Prostate gland (tissue), 2 donors: ENCODE data around the gene ABCG8. TPM values are rescaled to one million over a fixed set of nuclear protein-coding genes. Genes with fewer than 3 reads are reported as not detected.

Experiments used
- DNase-seq: peaks from one replicate; pipeline ENCODE4 v3.0.0-alpha.2; 2019; ENCODE audit warnings: low spot score
- H3K27ac ChIP-seq, 2 donors: fragments of 200-600 bp; sonication (generic); 2 replicates each; pipeline ENCODE4 v1.5.1; 2017 to 2019
- H3K27me3 ChIP-seq: fragments of 200-600 bp; sonication (generic); replicated peaks from 2 replicates; pipeline ENCODE4 v1.5.1; 2019; ENCODE audit not compliant: insufficient read depth
- H3K36me3 ChIP-seq, 2 donors: fragments of 200-600 bp; sonication (generic); 1 replicate in 1 of 2; 2 replicates in 1 of 2; pipeline versions ENCODE4 v1.5.1 to v1.8.1; 2017 to 2019
- H3K4me1 ChIP-seq: fragments of 200-600 bp; sonication (generic); replicated peaks from 2 replicates; pipeline ENCODE4 v1.5.1; 2019
- H3K4me3 ChIP-seq, 2 donors: fragments of 200-600 bp; sonication (generic); 2 replicates each; pipeline ENCODE4 v1.5.1; 2017 to 2019
- H3K9me3 ChIP-seq: fragments of 200-600 bp; sonication (generic); 2 replicates; pipeline ENCODE4 v1.5.1; 2017
- POLR2A ChIP-seq: fragments of 450-650 bp; IDR thresholded peaks from one replicate; pipeline ENCODE4 v1.6.1; 2016; ENCODE audit warnings: antibody characterized with exemption, mild to moderate bottlenecking
- POLR2AphosphoS5 ChIP-seq: sonication (generic); formaldehyde crosslinking; IDR thresholded peaks from one replicate; pipeline ENCODE4 v1.6.1; 2017; ENCODE audit warnings: antibody characterized with exemption
- WGBS: methylation state at CpG from one replicate; pipeline ENCODE4 v1.1.5; 2018; 5-methylcytosine and 5-hydroxymethylcytosine counted together
- intact Hi-C: fragments of 100-400 bp; cut with DNase I; formaldehyde crosslinking; loops from one replicate; pipeline ENCODE4 v1.14.2; 2022
- total RNA-seq, 2 donors: library from RNA; depleted of rRNA; stranded (reverse); fragments of >200 nt; gene quantifications; one replicate each; pipeline ENCODE4 v1.1.0, GENCODE V29; 2016
- TF ChIP-seq, protein P1 (sequence below), 4 experiments: fragments of 200-600 bp in 2 of 4; fragments of 450-650 bp in 2 of 4; sonication (generic) in 2 of 4; IDR thresholded peaks; 1 replicate in 3 of 4; 2 replicates in 1 of 4; pipeline ENCODE4 v1.5.1; 2016 to 2019; ENCODE audit warnings: antibody characterized with exemption in 4 of 4, mild to moderate bottlenecking in 2 of 4, moderate library complexity in 2 of 4

Gene ABCG8
- total RNA-seq, 2 donors from 2014 or later = 0.57 TPM; not detected in 1

DNA sequence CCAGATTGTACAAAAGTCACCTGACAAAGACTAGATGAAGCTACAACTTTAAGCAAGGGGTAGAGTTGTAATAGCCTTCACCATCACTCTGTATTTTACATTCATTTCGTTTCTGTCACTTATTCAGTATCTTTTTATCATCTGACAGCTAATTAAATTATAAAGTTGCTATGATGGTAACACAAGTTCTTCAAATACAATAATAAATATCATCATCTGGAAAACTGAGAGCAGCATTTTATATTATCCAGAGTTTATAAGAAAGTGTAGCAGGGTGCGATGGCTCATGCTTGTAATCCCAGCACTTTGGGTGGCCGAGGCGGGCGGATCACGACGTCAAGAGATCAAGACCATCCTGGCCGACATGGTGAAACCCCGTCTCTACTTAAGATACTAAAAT, 43.8 kb upstream of the ABCG8 start:
- H3K36me3 ChIP-seq = no peaks in the 10 kb centered on the region
- no peak overlapping the region for H3K27ac ChIP-seq
- H3K27me3 ChIP-seq = no peaks in the 10 kb centered on the region
- H3K4me3 ChIP-seq = no peak overlapping the region
- no peak for DNase-seq
- TF ChIP-seq POLR2AphosphoS5 = no peak
- TF ChIP-seq, protein P1, sequence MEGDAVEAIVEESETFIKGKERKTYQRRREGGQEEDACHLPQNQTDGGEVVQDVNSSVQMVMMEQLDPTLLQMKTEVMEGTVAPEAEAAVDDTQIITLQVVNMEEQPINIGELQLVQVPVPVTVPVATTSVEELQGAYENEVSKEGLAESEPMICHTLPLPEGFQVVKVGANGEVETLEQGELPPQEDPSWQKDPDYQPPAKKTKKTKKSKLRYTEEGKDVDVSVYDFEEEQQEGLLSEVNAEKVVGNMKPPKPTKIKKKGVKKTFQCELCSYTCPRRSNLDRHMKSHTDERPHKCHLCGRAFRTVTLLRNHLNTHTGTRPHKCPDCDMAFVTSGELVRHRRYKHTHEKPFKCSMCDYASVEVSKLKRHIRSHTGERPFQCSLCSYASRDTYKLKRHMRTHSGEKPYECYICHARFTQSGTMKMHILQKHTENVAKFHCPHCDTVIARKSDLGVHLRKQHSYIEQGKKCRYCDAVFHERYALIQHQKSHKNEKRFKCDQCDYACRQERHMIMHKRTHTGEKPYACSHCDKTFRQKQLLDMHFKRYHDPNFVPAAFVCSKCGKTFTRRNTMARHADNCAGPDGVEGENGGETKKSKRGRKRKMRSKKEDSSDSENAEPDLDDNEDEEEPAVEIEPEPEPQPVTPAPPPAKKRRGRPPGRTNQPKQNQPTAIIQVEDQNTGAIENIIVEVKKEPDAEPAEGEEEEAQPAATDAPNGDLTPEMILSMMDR (IDR thresholded peaks at IDR 0.05) = no peak
- no peak for TF ChIP-seq POLR2A
- intact Hi-C loops = no loop called here
- H3K9me3 ChIP-seq = no peaks in the 10 kb centered on the region
- WGBS = 92% methylated on average over 9 of the region's 9 CpGs
- no peaks in the 10 kb centered on the region for H3K4me1 ChIP-seq

DNA sequence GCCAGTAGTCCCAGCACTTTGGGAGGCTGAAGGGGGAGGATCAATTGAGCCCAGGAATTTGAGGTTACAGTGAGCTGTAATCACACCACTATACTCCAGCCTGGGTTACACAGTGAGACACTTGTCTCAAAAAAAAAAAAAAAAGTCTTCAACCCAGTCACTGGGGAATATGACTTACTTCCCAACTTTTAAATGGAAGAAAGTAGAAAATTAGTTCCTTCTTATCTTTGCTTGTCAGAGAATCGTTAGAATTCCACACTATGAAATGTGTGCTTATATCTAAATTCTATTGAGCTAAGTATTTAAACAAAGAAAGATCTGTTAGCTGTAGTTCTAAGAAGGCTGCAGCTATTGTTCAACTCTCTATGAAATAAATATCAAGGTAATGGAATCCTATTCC, 42.6 kb upstream of the ABCG8 start:
- Histone ChIP-seq H3K27me3 (no peaks in the 10 kb centered on the region), H3K4me3 (no peak overlapping the region), H3K36me3 (no peaks in the 10 kb centered on the region), H3K27ac (no peak overlapping the region), H3K4me1 (no peaks in the 10 kb centered on the region), H3K9me3 (no peaks in the 10 kb centered on the region)
- intact Hi-C loops = no loop called here
- WGBS = 61% methylated on average over 1 of the region's 1 CpG
- no peak for DNase-seq
- TF ChIP-seq POLR2AphosphoS5 (no peak), POLR2A (no peak)
- TF ChIP-seq, protein P1 (IDR thresholded peaks at IDR 0.05) = no peak

DNA sequence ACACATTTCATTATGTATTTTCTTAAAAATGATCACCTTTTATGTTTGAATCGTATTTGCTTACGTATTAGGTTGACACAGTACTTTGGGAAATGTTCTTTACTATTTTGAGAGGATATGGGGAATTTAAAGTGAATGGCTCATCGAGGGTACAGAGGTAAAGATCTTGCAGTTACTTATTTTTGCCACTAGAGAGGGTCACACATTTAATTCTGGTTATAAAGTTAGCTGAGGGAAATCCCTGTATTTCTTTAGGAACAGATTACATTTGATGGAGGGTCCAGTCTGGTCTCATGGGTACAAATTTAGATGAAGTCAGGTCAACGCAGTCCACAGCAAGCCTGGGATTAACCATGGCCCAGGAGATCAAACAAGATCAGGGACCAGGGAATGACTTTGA, 40.5 kb upstream of the ABCG8 start:
- Histone ChIP-seq H3K4me1 (no peaks in the 10 kb centered on the region), H3K36me3 (no peaks in the 10 kb centered on the region), H3K4me3 (no peak overlapping the region), H3K27me3 (no peaks in the 10 kb centered on the region), H3K9me3 (no peaks in the 10 kb centered on the region), H3K27ac (no peak overlapping the region)
- no peak for DNase-seq
- intact Hi-C loops = no loop called here
- TF ChIP-seq POLR2AphosphoS5 = no peak
- TF ChIP-seq POLR2A = no peak
- TF ChIP-seq, protein P1 (IDR thresholded peaks at IDR 0.05) = no peak
- 78% methylated on average over 4 of the region's 4 CpGs for WGBS

DNA sequence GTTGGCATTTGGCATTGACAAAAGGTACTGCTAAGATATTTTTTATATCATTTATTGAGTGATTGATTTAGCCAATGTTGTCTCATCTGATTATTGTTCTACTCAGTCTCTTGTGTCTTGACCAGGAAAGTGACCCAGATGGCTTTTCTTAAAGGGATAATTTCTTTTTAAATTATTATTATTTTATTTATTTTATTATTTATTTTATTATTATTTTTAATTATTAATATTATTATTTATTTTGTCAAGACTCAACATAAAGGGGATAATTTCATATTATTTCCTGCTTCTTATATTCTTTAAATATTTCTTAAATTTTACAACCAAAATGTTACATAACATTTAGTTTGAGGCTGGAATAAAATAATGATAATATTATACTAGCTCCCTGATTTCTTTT, 37.9 kb upstream of the ABCG8 start:
- H3K36me3 ChIP-seq = no peaks in the 10 kb centered on the region

DNA sequence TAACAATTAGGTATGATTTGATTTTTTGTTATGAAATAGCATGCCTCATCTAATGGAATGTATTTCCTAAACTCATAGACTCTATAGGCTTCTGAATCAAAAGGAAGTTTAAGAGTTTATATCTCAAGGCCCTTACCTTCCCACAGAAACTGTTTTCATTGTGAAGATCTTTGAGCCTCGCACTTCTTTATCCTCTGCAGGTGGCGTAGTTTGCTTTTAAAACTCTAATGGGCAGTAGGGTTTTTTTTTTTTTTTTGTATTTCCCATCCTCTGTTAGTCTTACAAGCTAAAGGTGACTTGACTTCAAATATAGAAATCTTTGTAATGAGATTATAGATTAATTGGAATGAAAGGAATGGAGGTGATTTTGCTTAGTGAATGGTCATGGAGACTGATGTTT, 36.6 kb upstream of the ABCG8 start:
- Histone ChIP-seq H3K36me3 (no peaks in the 10 kb centered on the region), H3K4me1 (no peaks in the 10 kb centered on the region), H3K9me3 (no peaks in the 10 kb centered on the region), H3K4me3 (no peak overlapping the region), H3K27ac (no peak overlapping the region), H3K27me3 (no peaks in the 10 kb centered on the region)
- WGBS = 93% methylated on average over 2 of the region's 2 CpGs
- no peak for DNase-seq
- TF ChIP-seq POLR2AphosphoS5 (no peak), POLR2A (no peak)
- TF ChIP-seq, protein P1 (IDR thresholded peaks at IDR 0.05) = no peak
- intact Hi-C loops = no loop called here

More for the DNA sequence above, 37.9 kb upstream of the ABCG8 start:
- DNase-seq = no peak
- TF ChIP-seq POLR2A = no peak
- TF ChIP-seq, protein P1 (IDR thresholded peaks at IDR 0.05) = no peak
- Histone ChIP-seq H3K4me3 (no peak overlapping the region), H3K27ac (no peak overlapping the region), H3K27me3 (no peaks in the 10 kb centered on the region), H3K4me1 (no peaks in the 10 kb centered on the region), H3K9me3 (no peaks in the 10 kb centered on the region)
- intact Hi-C loops = no loop called here
